Heart left ventricle (tissue), 16 donors: ENCODE results near the gene EHD1. TPM values are rescaled to one million over a fixed set of nuclear protein-coding genes. Genes with fewer than 3 reads are reported as not detected.

Source experiments
- ATAC-seq, 4 donors: fragments of 200-7000 bp; cut with Tn5 transposase; one replicate each; pipeline ENCODE4 v1.9.1; 2020 to 2022; ENCODE audit warnings: moderate library complexity in 4 of 4, mild to moderate bottlenecking in 3 of 4, moderate number of reproducible peaks in 1 of 4
- DNase-seq, 5 donors: peaks; one replicate each; pipeline ENCODE4 v3.0.0-alpha.2; 2020
- H3K27ac ChIP-seq, 12 donors: fragments of 200-600 bp; sonication (generic) in 4 of 12; one replicate each; pipeline versions ENCODE4 v1.5.0 to v1.8.0; 2016 to 2022; ENCODE audit warnings: mild to moderate bottlenecking in 2 of 12
- H3K27me3 ChIP-seq, 9 donors: fragments of 200-600 bp; sonication (generic) in 2 of 9; one replicate each; pipeline versions ENCODE4 v1.5.1 to v1.8.0; 2016 to 2022; ENCODE audit warnings: mild to moderate bottlenecking in 3 of 9
- H3K36me3 ChIP-seq, 9 donors: fragments of 200-600 bp; sonication (generic) in 2 of 9; one replicate each; pipeline versions ENCODE4 v1.5.0 to v1.8.0; 2018 to 2022; ENCODE audit warnings: mild to moderate bottlenecking in 2 of 9
- H3K4me1 ChIP-seq, 12 donors: fragments of 200-600 bp; sonication (generic) in 4 of 12; one replicate each; pipeline versions ENCODE4 v1.5.0 to v1.8.0; 2016 to 2022; ENCODE audit warnings: mild to moderate bottlenecking in 3 of 12
- H3K4me3 ChIP-seq, 12 donors: fragments of 200-600 bp; sonication (generic) in 4 of 12; one replicate each; pipeline versions ENCODE4 v1.5.0 to v1.8.0; 2017 to 2022; ENCODE audit warnings: mild to moderate bottlenecking in 9 of 12, moderate library complexity in 4 of 12
- H3K9me3 ChIP-seq, 12 donors: fragments of 200-600 bp; sonication (generic) in 4 of 12; one replicate each; pipeline versions ENCODE4 v1.5.0 to v1.8.0; 2016 to 2022; ENCODE audit warnings: mild to moderate bottlenecking in 1 of 12
- CTCF ChIP-seq, 12 donors: fragments of 200-600 bp; sonication (generic) in 4 of 12; IDR thresholded peaks; one replicate each; pipeline versions ENCODE4 v1.5.0 to v1.8.0; 2018 to 2022; ENCODE audit warnings: antibody characterized with exemption in 12 of 12, mild to moderate bottlenecking in 5 of 12
- POLR2A ChIP-seq, 2 donors: fragments of 450-650 bp; IDR thresholded peaks; one replicate each; pipeline ENCODE4 v1.6.1; 2017; ENCODE audit warnings: antibody characterized with exemption in 2 of 2, mild to moderate bottlenecking in 2 of 2, moderate library complexity in 2 of 2
- WGBS, 4 donors: extraction: QIAGEN DNeasy Blood & Tissue Kit in 2 of 4; methylation state at CpG; one replicate each; pipeline versions ENCODE4 v1.1.5 to v1.1.7; 2013 to 2018; 5-methylcytosine and 5-hydroxymethylcytosine counted together
- intact Hi-C, 10 donors: fragments of 100-400 bp; cut with DNase I; formaldehyde crosslinking; loops; one replicate each; pipeline versions ENCODE4 v1.11.1 to v1.14.2; 2022
- polyA plus RNA-seq, 2 donors: library from polyadenylated mRNA; stranded (reverse); fragments of 200-250 nt; gene quantifications; one replicate each; pipeline ENCODE4 v1.2.3, GENCODE V29; 2013
- total RNA-seq, 9 donors: library from RNA; depleted of rRNA in 2 of 9; stranded (reverse); fragments of >200 nt in 2 of 9; fragmentation: NEBNext Ultra II Directional in 3 of 9; extraction: Animal tissue kit (Norgen Biotek cat#: 25700) in 3 of 9; gene quantifications; one replicate each; pipeline versions ENCODE4 v1.1.0 to v1.2.4, GENCODE V29; 2016 to 2023
- donor health status: ischemic (EF 13 %, LVEDD 7.1; RV severe dilation, severe dysfunction).
- donor health status: healthy with polysubstance abuse.
- donor health status: DM: no; HTN: yes; CAD: no.
- donor health status: DM: no; HTN: no; CAD: no.
- donor health status: ischemic (EF 25% LVEDD 6.9; RV normal size, moderate dysfunction).
- donor health status: ischemic (EF 25% LVEDD 5.7; RV mildly dilated, moderate dysfunction).
- donor health status: healthy.
- donor health status: DM: yes; HTN: yes; CAD: no.
- donor health status: ischemic (EF 35%, LVEDD 5.7; RV mildly dilated, moderate dysfunction).
- donor health status: nonischemic (EF 11% LVEDD 7.7; RV severe dilation, severe dysfunction).
- donor health status: DM: yes; HTN: yes; CAD: no.
- donor health status: PGD.
- donor health status: ischemic (EF 29% LVEDD 5.4; RV normal size, mild dysfunction).
- donor health status: nonischemic (EF 23%, LVEDD 6.1; RV moderate dilation, normal function).

EHD1 gene
- total and polyA plus RNA-seq, 11 donors, result 27.9 to 102 (median 58.0) TPM

- intact Hi-C loops, result loop anchor here in 8 of 10 donors (5.0 to 10.0 kb wide), 5 partner anchors 152 to 272 kb away; partner anchors contain the start of genes ARL2 (in 4 of the 8), TM7SF2 (in 2 of the 8), ZNHIT2 (in 2 of the 8) and BATF2 (in 1 of the 8)
- DNase-seq (no peak), ATAC-seq (no peak)
- no peaks in the 10 kb centered on the region for H3K36me3 ChIP-seq
- 80 to 88% (median 84%) methylated on average over 6 of the region's 6 CpGs for WGBS, 4 donors
- H3K4me1 ChIP-seq, result peaks cover 0 to 15% (median 8%) of the 10 kb centered on the region in 12 donors
- TF ChIP-seq POLR2A (IDR thresholded peaks at IDR 0.05) (no peak), CTCF (IDR thresholded peaks at IDR 0.05) (no peak)
- H3K27me3 ChIP-seq, result peaks cover 0 to 4% (median 0%) of the 10 kb centered on the region in 9 donors
- H3K27ac ChIP-seq, result no peak overlapping the region
- H3K9me3 ChIP-seq, result no peaks in the 10 kb centered on the region
- no peak overlapping the region for H3K4me3 ChIP-seq
These were observed 36.1 kb downstream of the EHD1 start for GRCh38 chr11:64842366-64842759.

GRCh38 chr11:64841592-64842365 is 36.6 kb downstream of the EHD1 start:
- ATAC-seq (no peak), DNase-seq (no peak)
- 89 to 96% (median 91%) methylated on average over 8 to 15 of the region's 15 CpGs for WGBS, 4 donors
- no peak overlapping the region for H3K27ac ChIP-seq
- H3K36me3 ChIP-seq, result no peaks in the 10 kb centered on the region
- H3K9me3 ChIP-seq, result no peaks in the 10 kb centered on the region
- TF ChIP-seq POLR2A (IDR thresholded peaks at IDR 0.05), result no peak
- no peak for TF ChIP-seq CTCF (IDR thresholded peaks at IDR 0.05)
- intact Hi-C loops, result loop anchor here in 8 of 10 donors (5.0 to 10.0 kb wide), 5 partner anchors 153 to 273 kb away; partner anchors contain the start of genes ARL2 (in 4 of the 8), TM7SF2 (in 2 of the 8), ZNHIT2 (in 2 of the 8) and BATF2 (in 1 of the 8)
- H3K4me3 ChIP-seq, result no peak overlapping the region
- peaks cover 0 to 13% (median 6%) of the 10 kb centered on the region in 12 donors for H3K4me1 ChIP-seq
- peaks cover 0 to 4% (median 0%) of the 10 kb centered on the region in 9 donors for H3K27me3 ChIP-seq

- Histone ChIP-seq H3K4me3 (no peak overlapping the region), H3K4me1 (peaks cover 0 to 12% (median 6%) of the 10 kb centered on the region in 12 donors), H3K27me3 (peaks cover 0 to 4% (median 0%) of the 10 kb centered on the region in 9 donors), H3K36me3 (no peaks in the 10 kb centered on the region), H3K27ac (no peak overlapping the region), H3K9me3 (no peaks in the 10 kb centered on the region)
- TF ChIP-seq POLR2A (IDR thresholded peaks at IDR 0.05) (no peak), CTCF (IDR thresholded peaks at IDR 0.05) (no peak)
- intact Hi-C loops, result loop anchor here in 8 of 10 donors (5.0 to 10.0 kb wide), 5 partner anchors 155 to 275 kb away; partner anchors contain the start of genes ARL2 (in 4 of the 8), TM7SF2 (in 2 of the 8), ZNHIT2 (in 2 of the 8) and BATF2 (in 1 of the 8)
- ATAC-seq (no peak), DNase-seq (no peak)
- WGBS, 4 donors, result 89 to 92% (median 89%) methylated on average over 7 to 24 of the region's 24 CpGs
These were observed 38.3 kb downstream of the EHD1 start for GRCh38 chr11:64839887-64840782.
